ENCODE data around the gene NCKAP5L. TPM values are rescaled to one million over a fixed set of nuclear protein-coding genes. Genes with fewer than 3 reads are reported as not detected.

Gene NCKAP5L
- total and polyA plus RNA-seq, 2 of the 8 experiments (the other 6 are each of a cell fraction or from before 2014, with no cell fraction given), result 9.4 to 27.9 TPM

DNA sequence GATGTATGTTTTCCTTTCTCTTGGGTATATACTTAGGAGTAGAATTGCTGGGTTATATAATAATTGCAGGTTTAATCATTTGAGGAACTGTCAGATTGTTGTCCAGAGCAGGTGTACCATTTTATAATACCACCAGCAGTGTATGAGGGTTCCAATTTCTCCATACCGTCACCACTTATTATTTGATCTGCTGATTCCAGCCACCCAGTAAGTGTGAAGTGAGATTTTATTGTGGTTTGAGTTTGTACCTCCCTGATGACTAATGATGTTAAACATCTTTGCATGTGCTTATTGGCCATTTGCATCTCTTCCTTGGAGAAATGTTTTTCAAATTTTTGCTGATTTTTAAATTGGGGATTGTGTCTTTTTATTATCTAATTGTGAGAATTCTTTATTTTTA, 15.1 kb downstream of the NCKAP5L start:
- Histone ChIP-seq H4K91ac (replicated peaks; ENCODE audit: insufficient read length, low read length) (no peak overlapping the region), H3K79me2 (ENCODE audit: control insufficient read depth in 1 of 2, insufficient read depth in 2 of 2, low read length in 2 of 2) (peaks cover 0 to 6% of the 10 kb centered on the region in 2 experiments; a peak in 1 of 4 replicates), H3K14ac (ENCODE audit: insufficient read length) (no peak overlapping the region), H2AK5ac (ENCODE audit: low read depth, low read length) (no peak overlapping the region), H2BK15ac (ENCODE audit: low read length) (no peak overlapping the region), H3K27ac (ENCODE audit: low read depth, low read length) (no peak overlapping the region), H2BK5ac (ENCODE audit: low read depth, low read length) (no peak overlapping the region), H4K20me1 (replicated peaks in 1 of 2; ENCODE audit: control insufficient read depth in 1 of 2, insufficient read depth in 2 of 2, low read length in 2 of 2) (peaks cover 0 to 1% of the 10 kb centered on the region in 2 experiments), H3K4me3 (ENCODE audit: extremely low read depth in 1 of 4, insufficient read depth in 2 of 4, low read depth in 3 of 4, low read length in 4 of 4) (no peak overlapping the region), H3K36me3 (ENCODE audit: control insufficient read depth in 2 of 4, insufficient read depth in 4 of 4, low read length in 3 of 4) (peaks cover 0 to 2% (median 0%) of the 10 kb centered on the region in 4 experiments; a peak in 1 of 8 replicates), H3K27me3 (replicated peaks in 1 of 4; ENCODE audit: control insufficient read depth in 3 of 4, extremely low read depth in 1 of 4, insufficient read depth in 3 of 4, low read length in 3 of 4) (no peaks in the 10 kb centered on the region), H3K79me1 (ENCODE audit: low read depth, low read length) (peaks cover 7% of the 10 kb centered on the region), H2BK20ac (ENCODE audit: low read length) (no peak overlapping the region), H3K23me2 (ENCODE audit: low read depth, low read length) (no peaks in the 10 kb centered on the region), H4K8ac (ENCODE audit: extremely low read depth, insufficient read depth, low read length) (no peak overlapping the region), H2BK12ac (ENCODE audit: low read depth, low read length) (no peak overlapping the region), H3K4me1 (replicated peaks in 1 of 4; ENCODE audit: control insufficient read depth in 3 of 4, insufficient read depth in 4 of 4, low read length in 3 of 4) (peaks cover 16 to 34% (median 21%) of the 10 kb centered on the region in 4 experiments), H3K56ac (replicated peaks; ENCODE audit: insufficient read length, low read depth, low read length) (no peak overlapping the region), H3K23ac (ENCODE audit: insufficient read length) (no peak overlapping the region), H2AFZ (ENCODE audit: low read length) (no peak overlapping the region), H3K18ac (ENCODE audit: extremely low read depth, low read length) (no peak overlapping the region), H4K5ac (ENCODE audit: insufficient read length, low read depth, low read length) (no peak overlapping the region), H3K9ac (replicated peaks in 1 of 4; ENCODE audit: extremely low read depth in 1 of 4, low read depth in 3 of 4, low read length in 3 of 4) (no peak overlapping the region), H2BK120ac (replicated peaks; ENCODE audit: low read depth, low read length) (no peak overlapping the region), H3K9me3 (ENCODE audit: insufficient read depth in 2 of 2, low read depth in 1 of 2, low read length in 1 of 2) (no peaks in the 10 kb centered on the region), H3K4me2 (ENCODE audit: insufficient read depth in 1 of 2, low read depth in 2 of 2, low read length in 2 of 2) (no peak overlapping the region), H3K4ac (replicated peaks; ENCODE audit: insufficient read length, low read depth, low read length) (no peak overlapping the region)
- DNase-seq (ENCODE audit: low read depth in 1 of 2, low spot score in 2 of 2) (no peak), FAIRE-seq (no peak)
- ChIA-PET CTCF (ENCODE audit: partially characterized antibody) (interaction anchor here (0.6 to 1.0 kb wide), 2 partner anchors 34 to 178 kb away, joined by 3 to 4 read pairs; no protein-coding TSS in a partner anchor), POLR2A (ENCODE audit: partially characterized antibody) (no interaction called here)
- 95% methylated on average over 1 of the region's 1 CpG; no CpG with 5 or more reads in 1 of the 2 experiments for WGBS, 2 experiments (ENCODE audit: extremely low coverage in 1 of 2, insufficient coverage in 1 of 2, insufficient read length in 1 of 2, insufficient replicate concordance in 2 of 2, low coverage in 1 of 2, low lambda C conversion rate in 2 of 2, missing lambda C conversion rate in 1 of 2)
- no peak for TF ChIP-seq RBBP5 (IDR thresholded peaks at IDR 0.05; ENCODE audit: borderline replicate concordance, low read depth, low read length)
- TF ChIP-seq BRCA1 (IDR thresholded peaks at IDR 0.05; ENCODE audit: low read depth, low read length), result no peak
- TF ChIP-seq CBX5 (IDR thresholded peaks at IDR 0.05; ENCODE audit: low read depth, low read length), result no peak
- no peak for TF ChIP-seq RFX5 (IDR thresholded peaks at IDR 0.05; ENCODE audit: borderline replicate concordance, low read depth, low read length)
- no peak for TF ChIP-seq YY1 (IDR thresholded peaks at IDR 0.05; ENCODE audit: low read depth, low read length)
- no peak for TF ChIP-seq SP4 (IDR thresholded peaks at IDR 0.05; ENCODE audit: low read length)
- TF ChIP-seq, protein P1, sequence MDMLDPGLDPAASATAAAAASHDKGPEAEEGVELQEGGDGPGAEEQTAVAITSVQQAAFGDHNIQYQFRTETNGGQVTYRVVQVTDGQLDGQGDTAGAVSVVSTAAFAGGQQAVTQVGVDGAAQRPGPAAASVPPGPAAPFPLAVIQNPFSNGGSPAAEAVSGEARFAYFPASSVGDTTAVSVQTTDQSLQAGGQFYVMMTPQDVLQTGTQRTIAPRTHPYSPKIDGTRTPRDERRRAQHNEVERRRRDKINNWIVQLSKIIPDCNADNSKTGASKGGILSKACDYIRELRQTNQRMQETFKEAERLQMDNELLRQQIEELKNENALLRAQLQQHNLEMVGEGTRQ (IDR thresholded peaks at IDR 0.05; ENCODE audit: low read length), result no peak
- no peak for TF ChIP-seq CREB1 (IDR thresholded peaks at IDR 0.05)

All from H1 (cell line).